NCI-H2081 treated with DMSO at 0.1 percent for 48 hours (cell line): Measurements from ENCODE around the gene HMGCL.
"Not testable (repeated sequence)": the region's sequence is repeated elsewhere in the genome, so short reads cannot be mapped to it uniquely, and the experiment has no call there.

Experiments
- DNase-seq: peaks from one replicate; lab custom pipeline; 2025; lab: John Stamatoyannopoulos, UW

HMGCL gene

GRCh38 chr1:23826590-23826989 lies 1.4 kb upstream of the HMGCL start:
- DNase-seq = not testable (repeated sequence)

GRCh38 chr1:23825762-23826522 lies 713 bp upstream of the HMGCL start:
- no peak for DNase-seq

GRCh38 chr1:23824711-23825075 lies 536 bp downstream of the HMGCL start:
- DNase-seq = no peak

- DNase-seq = no peak
Observed at GRCh38 chr1:23823767-23824166, 1.5 kb downstream of the HMGCL start.

- no peak for DNase-seq
Observed at GRCh38 chr1:23817633-23818032, 7.6 kb downstream of the HMGCL start.

- no peak for DNase-seq
Observed at GRCh38 chr1:23816906-23817305, 8.3 kb downstream of the HMGCL start.

GRCh38 chr1:23816361-23816760 lies 8.9 kb downstream of the HMGCL start:
- no peak for DNase-seq

DNA sequence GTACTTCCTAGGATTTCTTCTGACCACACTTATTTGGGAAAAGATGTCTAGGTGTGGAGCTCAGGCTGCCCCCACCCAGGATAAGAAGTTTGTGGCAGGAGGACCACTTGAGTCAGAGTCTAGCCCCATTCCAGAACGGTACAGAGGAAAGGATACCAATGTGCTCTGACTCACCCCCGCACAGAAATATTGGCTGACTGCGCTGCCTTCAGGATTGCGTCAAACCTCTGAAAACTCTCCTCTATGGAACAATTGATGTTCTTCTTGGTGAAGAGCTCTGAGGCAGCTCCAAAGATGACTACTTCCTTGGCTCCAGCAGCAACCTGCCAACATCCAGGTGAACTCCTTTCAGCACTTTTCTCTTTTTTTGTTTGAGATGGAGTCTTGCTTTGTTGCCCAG lies 11.2 kb downstream of the HMGCL start:
- no peak for DNase-seq

DNA sequence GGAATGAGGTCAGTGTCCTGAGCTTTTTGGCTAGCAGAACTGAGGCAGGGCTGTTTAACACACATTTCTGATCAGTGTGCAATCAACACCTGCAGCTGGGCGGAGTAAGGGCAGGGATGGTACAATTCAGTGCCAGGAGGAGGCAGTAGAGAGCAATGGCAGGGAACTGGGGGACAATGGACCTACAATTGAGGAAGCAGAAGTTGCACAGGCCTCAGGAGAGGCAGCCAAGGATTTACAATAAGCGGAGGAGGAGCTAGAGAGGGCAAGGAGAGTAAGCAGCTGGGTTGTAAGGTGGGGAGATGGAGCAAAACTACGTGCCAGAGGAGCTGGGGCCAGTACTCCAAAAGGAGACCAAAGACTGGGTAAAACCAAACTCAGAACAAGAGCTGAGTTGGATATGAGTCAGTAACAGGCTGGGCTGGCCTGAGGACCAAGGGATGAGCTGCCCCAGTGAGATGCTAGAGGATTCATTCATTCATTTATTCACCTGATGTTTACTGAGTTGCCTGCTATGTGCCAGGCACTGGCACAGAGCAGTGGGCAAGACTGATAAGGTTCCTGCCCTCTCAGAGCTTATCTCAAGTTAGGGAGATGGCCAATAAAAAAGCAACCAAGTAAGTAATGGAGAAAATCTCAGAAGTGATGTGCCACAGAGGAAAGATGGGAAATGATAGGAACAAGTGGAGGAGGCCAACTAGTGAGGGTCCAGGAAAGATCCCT lies 14.2 kb downstream of the HMGCL start:
- no peak for DNase-seq

DNA sequence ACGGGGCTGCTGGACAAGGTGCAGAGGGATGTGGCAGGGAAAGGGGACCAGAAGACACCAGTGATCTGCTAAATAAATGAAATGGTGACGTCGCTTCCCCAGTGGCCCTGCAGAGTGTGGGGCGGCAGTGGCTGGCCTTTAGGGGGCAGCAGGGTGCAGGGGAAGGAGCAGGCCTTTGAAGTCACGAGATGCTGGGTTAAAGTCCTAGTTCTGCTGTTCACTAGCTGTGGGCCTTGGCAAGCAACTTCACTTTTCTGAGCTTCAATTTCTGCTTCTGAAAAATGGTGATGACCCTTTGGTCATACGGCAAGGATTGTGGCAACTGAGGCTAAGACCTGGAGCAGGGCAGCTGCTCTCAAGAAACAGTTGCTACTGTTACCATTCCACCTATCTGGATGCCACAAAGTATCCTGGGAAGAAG lies 15.5 kb downstream of the HMGCL start:
- peak; percentile 20 for DNase-seq

- DNase-seq = no peak
Observed at GRCh38 chr1:23807453-23807852, 17.8 kb downstream of the HMGCL start.

GRCh38 chr1:23806280-23806679 lies 18.9 kb downstream of the HMGCL start:
- no peak for DNase-seq

DNA sequence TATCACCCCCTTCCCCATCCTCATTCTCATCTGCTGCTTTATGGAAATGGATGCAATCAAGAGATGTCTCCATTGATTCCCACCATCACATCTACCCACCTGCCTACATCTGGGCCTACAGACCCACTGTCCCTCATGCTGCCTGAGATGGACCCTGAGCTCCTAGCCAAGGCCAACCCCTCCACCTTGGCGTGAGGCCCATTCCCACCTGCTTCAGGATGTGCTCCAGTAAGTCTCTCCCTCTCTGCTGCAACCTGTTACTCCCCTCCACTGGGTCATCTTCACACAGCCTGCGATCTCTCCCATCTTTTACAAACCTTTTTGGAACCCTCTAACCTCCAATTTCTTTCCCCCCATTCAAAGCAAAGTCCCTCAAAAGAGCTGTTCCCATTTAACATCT lies 20.2 kb downstream of the HMGCL start:
- no peak for DNase-seq

DNA sequence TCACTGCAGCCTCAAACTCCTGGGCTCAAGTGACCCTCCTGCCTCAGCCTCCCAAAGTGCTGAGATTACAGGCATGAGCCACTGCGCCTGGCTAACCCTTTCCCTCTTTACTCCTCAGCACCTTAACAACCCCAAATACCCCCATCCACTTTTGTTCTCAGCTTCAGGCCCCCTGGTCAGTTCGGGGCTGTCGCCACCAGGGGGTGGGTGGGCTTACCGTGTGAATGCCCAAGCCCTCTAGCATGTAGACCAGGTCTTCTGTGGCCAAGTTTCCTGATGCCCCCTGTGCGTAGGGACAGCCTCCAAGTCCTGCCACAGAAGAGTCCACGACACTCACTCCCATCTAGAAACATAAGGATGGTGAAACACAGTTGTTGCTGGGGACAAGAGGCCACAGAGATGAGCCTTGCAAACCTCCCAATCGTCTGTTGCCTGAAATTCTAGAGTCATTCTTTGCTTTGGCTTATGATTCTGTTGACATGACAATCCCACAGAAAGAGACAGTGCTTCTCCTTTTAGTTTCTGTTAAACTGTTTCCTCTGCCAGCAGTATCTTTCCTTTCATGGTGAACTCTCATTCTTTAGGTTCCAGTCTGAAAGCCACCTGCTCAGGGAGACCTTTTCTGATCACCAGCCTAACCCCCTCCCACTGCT lies 20.9 kb downstream of the HMGCL start:
- DNase-seq = no peak

DNA sequence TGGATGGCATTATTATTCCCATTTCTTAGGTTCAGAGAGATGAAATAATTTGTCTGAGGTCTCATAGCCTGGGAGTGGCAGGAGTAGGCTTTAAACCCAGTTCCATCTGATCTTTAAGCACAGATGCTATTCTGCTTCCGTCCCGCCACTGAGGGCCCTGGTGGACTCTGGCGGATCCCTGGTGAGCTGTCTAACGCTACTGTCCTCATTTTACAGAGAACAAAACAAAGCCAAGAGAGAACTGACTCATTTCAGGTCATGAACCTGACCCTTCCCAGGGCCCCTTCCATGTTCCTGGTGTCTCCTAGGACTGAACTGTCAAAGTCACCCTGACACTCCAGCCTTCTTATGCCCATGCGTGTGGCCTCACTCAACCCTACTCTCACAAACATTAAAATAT lies 21.6 kb downstream of the HMGCL start:
- DNase-seq = no peak

DNA sequence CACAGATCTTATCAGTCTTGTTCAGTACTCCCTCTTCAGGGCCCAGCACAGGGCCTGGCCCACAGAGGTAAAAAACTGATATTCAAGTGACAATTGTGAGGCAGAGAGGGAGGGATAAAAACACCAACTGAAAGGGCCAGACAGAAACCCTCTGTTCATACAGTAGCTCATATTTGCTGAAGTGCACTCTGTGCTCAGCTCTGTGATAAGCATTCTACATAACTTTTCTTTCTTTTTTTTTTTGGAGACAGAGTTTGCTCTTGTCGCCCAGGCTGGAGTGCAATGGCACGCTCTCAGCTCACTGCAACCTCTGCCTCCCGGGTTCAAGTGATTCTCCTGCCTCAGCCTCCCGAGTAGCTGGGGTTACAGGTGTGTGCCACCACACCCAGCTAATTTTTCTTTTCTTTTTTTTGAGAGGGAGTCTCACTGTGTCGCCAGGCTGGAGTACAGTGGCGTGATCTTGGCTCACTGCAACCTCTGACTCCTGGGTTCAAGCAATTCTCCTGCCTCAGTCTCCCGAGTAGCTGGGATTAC lies 22.4 kb downstream of the HMGCL start:
- not testable (repeated sequence) for DNase-seq

GRCh38 chr1:23801876-23802275 lies 23.4 kb downstream of the HMGCL start:
- no peak for DNase-seq

- no peak for DNase-seq
Observed at GRCh38 chr1:23801338-23801748, 23.9 kb downstream of the HMGCL start.

DNA sequence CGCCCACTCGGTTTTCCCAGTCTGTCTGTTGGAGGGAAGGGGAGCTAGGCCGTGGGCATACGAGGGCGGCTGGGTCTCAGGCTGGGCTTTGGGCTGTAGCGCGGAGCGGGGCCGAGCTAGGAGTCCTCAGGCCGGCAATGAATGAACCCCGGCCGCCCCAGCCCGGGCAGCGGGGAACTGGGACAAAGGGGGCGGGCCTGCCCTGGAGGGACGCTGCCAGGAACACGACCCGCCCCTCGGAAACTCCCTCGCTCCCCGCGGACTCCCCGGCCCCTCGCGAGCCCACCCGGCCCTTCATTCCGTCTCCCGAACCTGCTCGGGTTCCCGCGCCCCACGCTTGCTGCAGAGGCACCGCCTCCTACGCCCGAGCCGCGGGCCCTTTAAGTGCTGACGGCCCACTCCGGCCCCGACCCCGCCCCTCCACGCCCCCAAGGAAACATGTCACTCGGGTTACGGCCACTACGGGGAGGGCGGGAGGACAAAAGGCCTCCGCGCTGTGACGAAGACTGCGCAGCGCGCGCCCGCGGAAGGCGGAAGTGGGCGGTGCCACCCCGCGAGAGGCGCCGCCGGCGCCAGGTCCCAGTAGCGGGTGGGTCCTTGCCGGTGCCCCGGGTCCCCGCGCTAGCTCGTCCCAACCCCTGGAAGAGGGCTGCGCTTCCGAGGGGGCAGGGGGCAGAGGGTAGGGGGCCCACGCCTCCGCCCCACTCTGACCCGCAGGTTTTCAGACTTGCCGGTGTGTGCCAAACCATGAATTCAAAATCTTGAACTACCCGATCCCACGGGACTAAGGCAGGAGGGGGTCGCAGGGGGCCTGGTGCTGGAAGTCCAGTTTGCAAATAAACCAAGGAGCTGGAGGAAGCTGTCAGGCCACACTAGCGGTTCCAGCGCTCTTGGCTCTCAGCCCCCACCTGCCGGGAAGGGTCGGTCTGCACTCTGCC lies 24.6 kb downstream of the HMGCL start, which contains the start of gene GALE:
GALE (minus strand) TSS at position 355 of the 938 bp plus-strand sequence. CDS start 1,747 bp downstream, outside the sequence.
- peak; percentile 60 for DNase-seq

DNA sequence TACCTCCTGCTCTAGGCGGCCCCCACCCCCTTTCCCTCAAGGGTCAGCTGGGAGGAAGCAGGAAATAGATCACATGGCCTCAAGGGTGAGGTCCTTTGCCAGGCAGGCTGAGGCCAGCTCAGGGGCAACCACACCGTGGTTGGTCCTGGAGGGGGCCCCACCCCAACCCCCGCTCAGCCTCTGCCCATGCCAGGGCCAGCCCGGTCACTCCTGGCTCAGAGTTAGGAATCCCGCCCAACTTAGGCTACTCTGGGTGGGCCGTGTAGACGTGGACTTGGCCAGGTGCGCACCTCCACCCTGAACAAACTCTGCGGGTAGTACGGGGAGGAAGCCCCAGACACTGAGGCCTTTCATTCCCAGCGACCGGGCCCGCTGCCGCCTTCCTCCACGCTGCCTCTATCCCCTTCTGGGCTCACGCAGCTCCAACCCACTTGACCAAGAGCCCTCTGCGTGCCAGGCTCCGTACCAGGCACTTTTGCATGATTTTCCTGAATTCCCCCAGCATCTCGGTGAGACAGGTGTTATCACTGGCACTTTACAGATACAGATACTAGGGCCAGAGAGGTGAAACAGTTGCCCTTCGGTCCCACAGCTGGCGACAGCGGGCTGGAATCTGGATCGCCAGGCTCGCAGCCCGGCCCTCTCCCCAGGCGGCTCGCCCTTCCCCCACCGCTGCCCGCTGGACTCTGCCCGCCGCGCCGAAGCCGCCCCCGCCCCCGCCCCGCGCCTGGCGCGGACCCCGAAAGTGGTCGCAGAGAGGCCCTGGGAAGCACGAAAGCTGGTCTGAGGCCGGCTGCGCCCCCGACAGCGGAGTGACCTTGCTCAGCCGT lies 25.4 kb downstream of the HMGCL start:
- no peak for DNase-seq

DNA sequence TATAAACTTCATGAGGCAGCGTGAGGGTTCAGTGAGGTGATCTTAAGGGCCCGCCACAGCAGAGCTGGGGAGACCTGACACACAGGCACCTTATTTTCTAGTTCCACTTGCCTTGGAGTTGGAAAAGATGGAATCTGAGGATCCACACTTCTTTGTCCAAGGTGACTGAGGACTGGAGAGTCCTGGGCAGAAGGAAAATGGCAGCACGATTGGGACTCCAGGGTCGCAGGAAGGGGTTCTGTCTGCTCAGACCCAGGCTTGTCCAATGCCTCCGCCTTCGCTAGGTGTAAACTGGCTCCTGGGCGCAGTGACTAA lies 26.0 kb downstream of the HMGCL start:
- no peak for DNase-seq
